SW480 (cell line): ENCODE data around the gene OGDHL.
"Not testable (repeated sequence)": the region's sequence is repeated elsewhere in the genome, so short reads cannot be mapped to it uniquely, and the experiment has no call there.

Experiments
- DNase-seq: peaks from one replicate; pipeline ENCODE4 v3.0.0-alpha.2; 2016; ENCODE audit warnings: low spot score

OGDHL gene

DNA sequence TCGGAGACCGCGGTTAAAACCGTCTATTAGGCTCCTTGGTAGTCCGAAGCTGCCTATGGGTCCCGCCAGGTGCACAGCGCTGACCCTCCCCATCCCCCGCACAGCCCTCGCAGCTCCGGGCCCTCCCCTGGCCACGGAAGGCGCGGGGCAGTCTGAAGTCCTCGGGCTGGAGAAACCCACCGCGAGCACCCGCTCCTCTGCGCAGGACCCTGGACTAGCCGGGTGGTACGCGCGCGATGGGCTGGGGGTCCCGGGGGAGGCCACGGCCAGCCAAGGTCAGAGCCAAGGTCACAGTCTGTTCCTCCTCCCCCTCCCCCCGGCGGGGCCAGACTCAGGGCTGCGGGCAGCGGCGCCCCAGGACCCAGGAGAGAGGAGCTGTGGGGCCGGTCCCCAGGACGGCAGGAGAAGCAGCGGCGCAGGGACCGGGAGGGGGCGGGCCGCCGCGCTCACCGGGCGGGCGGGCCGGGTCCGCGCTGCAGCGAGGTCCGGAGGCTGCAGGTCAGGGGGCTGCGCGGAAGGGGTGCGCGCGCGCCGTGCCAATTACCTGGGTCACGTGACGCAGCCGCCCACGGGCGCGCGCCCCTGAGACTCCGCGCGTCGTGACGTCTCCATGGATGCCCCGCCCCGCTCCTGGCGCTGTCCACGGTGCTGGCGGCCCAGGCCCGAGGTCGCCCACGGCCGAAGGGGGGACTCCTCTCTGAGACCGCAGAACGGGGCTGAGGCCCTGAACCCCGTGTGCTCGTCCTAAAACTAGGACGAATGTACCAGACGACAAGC lies at the start of gene OGDHL:
Gene OGDHL, minus strand, starts transcription at position 535 of the 777 bp plus-strand sequence. CDS start 3,731 bp downstream, outside the sequence.
- peak; percentile 47 for DNase-seq

GRCh38 chr10:49803988-49804387 lies 41.9 kb upstream of the OGDHL start:
- DNase-seq = no peak

GRCh38 chr10:49798275-49798674 lies 36.2 kb upstream of the OGDHL start:
- DNase-seq = no peak

DNA sequence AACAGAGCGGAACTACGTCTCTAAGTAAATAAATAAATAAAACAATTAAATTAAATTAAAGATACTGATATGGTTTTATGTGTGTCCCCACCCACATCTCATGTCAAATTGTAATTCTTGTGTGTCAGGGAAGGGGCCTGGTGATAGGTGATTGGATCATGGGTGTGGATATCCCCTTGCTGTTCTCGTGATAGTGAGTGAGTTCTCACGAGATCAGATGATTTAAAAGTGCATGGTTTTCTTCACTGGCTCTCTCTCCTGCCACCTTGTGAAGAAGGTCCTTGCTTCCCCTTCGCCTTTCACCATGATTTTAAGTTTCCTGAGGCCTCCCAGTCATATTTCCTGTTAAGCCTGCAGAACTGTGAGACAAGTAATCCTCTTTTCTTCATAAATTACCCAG lies 29.0 kb upstream of the OGDHL start:
- no peak for DNase-seq

DNA sequence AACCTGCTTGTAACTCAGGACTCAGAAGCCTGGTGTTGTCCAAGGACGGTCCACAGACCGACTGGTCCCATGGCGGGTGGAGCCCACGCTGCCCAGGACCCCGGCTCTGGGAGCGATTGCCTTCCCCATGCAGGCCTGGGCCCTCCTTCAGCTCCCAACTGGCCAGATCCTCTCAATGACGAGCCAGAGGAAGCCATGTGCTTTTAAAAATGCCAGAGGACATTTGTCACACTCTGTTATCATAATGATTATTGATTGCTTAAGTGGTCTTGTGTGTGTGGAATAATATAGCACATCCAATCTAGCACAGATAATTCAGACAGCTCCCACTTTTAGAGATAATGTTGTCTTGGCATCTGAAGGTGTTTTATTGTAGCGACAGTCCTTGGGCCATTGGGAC lies 22.6 kb upstream of the OGDHL start:
- no peak for DNase-seq

DNA sequence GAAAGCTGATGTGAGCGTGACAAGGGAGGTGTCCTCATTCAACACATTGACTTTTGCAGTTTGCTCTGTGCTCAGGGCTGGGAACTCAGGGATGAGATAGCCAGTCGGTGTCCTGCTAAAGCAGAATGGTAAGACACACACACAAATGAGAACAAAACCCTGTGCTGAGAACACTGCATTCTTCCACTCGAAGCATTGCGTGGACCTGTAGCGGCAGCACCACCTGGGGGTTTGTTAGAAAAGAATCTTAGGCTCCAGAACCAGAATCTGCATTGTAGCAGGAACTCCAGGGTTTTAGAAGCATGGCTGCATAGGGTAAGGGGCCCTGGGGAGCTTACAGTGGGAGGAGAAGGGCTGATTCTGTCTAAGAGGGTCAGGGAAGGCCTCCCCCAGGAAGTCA lies 21.5 kb upstream of the OGDHL start:
- DNase-seq = peak; percentile 8

DNA sequence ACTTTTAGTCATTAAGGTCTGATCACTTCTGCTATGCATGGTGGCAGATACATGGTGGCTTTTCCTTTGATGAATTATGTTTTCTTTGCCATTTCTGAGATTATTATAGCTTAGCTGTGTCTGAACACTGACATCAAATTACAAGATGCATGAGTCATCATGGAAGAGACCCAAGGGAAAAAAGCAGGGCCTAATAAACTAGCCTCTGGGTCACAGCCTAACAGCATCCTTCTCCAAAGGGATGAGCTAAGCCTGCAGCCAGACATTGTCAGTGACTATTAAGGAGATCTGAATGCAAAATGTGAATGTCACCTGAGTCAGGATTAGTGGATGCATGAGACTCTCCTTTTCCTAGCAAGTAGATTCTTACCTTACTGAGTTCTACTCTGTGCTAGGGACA lies 19.1 kb upstream of the OGDHL start:
- no peak for DNase-seq

- DNase-seq = no peak
These were observed 16.1 kb upstream of the OGDHL start for GRCh38 chr10:49778197-49778596.

DNA sequence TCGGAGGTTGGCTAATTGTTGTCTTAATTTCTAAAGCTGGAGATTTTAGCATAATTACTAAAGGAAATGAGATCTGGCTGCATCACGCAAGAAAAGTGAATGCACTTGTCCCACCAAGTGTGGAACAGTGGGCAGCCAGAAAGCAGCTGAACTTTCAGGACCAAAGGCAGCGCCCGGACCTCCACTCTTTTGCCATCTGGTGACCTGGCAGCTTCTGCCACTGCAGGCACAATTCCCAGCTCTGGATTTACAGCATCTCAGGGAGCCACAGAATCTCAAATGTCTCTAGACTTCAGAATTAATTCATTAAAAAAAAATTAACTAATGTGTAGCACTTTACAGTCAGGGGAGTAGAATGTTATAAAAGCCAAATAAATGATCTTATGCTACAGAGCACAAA lies 14.7 kb upstream of the OGDHL start:
- no peak for DNase-seq

DNA sequence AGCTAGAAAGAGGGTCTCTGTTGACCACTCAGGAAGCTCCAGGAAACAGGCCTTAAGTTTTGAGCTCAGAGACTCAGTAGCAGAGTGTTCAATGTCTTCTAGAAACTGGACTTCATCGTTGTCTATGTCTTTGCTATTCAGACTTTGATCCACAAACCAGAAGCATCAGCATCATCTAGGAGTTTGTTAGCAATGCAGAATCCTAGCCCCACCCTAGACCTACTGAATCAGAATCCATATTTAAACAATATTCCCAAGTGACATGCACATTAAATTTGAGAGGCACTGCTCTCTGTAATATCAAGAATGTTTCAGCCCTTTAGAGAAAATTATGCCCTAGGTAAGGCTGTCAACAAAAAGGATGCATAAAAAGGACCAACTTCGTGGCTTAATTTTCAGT lies 12.9 kb upstream of the OGDHL start:
- no peak for DNase-seq

- DNase-seq = not testable (repeated sequence)
These were observed 10.8 kb upstream of the OGDHL start for GRCh38 chr10:49772944-49773343.

GRCh38 chr10:49771046-49771445 lies 8.9 kb upstream of the OGDHL start:
- DNase-seq = not testable (repeated sequence)

GRCh38 chr10:49769692-49770091 lies 7.6 kb upstream of the OGDHL start:
- no peak for DNase-seq

- DNase-seq = no peak
These were observed 6.6 kb upstream of the OGDHL start for GRCh38 chr10:49768731-49769130.

DNA sequence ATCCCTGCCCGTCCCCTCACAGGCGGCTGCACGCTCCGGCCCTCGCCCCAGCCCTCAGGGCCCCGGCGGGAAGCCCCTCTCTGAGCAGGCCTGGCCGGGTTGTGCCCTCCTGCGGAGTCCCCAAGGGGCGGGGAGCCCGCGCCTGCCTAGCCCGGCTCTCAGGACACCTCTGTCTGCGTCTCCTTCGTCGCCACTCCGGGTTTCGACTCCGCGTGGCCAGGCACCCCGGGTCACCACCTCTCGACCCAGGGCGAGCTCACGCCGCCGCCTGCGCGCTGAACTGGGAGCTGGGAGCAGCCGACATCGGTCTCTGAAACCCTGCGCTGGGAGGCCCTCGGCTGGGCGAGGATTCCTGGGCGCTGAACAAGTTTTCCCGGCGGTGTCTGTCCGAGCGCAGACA lies 6.2 kb upstream of the OGDHL start:
- DNase-seq = no peak

- DNase-seq = no peak
These were observed 5.6 kb upstream of the OGDHL start for GRCh38 chr10:49767752-49768151.

- DNase-seq = no peak
These were observed 4.4 kb upstream of the OGDHL start for GRCh38 chr10:49766484-49766883.

DNA sequence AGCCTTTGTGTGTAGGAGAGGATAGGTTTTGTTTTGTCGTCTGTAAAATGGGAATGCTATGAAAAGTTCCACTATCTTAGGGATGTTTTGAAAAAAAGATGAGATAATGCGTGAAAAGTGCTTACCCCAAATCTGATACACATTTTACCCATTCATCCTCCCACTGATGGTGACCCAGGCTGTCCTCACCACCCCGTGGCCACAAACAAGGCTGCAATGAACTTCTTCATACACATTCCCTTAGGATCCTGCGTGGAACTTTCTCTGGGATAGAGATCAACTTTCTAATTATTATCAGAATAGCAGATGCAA lies 399 bp upstream of the OGDHL start:
- DNase-seq = no peak

- no peak for DNase-seq
These were observed 828 bp downstream of the OGDHL start for GRCh38 chr10:49761201-49761788.

DNA sequence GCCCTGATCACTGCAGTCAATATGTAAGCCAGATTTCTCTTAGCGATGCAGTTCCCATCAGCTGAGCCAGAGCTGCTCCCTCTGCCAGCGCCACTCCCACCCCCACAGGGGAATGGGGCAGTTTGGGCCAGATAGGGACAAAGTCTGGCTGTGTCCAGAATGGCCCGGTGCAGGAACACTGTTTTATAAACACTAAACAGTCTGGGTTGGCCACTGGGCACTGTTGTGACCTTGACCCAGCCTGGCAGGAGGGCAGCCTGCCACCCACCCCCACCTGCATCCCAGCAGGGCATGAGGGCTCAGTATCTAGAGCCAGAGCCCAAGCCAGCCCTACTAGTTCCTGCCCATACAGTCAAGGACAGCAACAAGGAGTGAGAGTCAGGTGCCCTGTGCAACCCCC lies 1.3 kb downstream of the OGDHL start:
- no peak for DNase-seq

DNA sequence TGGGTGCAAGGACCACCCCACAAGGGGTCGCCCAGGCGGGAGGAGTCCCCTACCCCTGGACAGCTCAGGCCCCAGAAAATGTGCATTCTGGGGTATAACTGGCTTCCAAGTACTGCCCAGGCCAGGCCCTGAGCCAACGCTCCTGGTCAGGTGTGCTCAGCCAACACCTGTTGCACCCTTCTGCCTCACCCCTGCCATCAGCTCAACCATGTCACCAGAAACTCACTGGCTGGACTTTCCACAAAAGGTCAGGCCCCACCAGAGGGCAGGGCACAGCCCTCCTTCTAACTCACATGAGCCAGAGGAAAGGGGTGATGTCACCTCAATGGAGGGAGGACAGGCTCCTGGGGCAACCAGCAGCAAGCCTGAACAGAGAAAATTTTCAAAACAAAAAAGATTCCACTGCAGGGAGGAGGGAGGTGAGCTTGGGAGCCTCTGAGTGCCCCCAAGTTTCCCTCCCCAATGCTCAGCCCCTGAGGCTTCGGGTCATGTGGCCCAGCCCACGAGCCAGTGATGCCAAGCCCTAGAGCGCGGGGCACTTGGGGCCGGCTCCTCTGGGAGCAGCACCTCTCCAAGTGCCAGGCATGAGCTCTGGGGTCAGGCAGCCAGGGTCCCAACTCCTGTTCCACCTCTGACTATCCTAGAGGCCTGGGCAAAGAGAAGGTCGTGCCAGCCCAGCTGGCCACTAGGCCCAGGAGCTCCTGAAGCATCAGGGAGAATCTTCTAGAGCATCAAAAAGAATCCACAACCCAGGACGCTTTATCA lies 2.2 kb downstream of the OGDHL start:
- no peak for DNase-seq

DNA sequence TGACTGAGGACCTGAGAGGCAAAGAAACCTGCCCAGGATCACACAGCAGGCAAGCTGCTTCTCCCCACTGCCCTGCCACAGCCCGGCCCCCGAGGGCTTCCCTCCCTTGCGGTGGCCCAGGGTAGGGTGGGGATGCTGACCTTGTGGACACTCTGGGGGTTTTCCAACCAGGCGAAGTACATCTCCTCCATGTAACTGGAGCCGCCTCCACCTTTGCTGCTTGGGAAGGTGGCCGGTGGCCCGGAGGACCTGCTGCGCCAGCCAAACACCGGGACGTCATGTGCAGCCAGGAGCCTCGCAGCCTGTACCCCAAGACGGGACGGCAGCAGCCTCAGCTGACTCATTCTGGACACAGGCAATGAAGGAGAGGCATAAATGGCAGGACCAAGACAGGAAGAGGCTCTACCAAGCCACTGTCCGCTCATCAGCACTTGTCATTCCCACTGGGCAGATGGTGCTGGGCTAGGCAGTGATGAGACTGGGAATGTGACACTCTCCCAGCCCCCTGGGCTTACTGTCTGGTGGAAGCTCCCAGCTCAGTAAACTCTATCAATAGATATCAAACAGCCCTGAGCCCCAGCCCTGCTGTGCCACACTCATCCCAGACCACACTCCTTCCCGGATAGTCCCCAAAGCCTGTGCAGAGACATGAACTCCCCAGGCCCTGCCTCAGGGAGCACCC lies 3.7 kb downstream of the OGDHL start:
- no peak for DNase-seq

DNA sequence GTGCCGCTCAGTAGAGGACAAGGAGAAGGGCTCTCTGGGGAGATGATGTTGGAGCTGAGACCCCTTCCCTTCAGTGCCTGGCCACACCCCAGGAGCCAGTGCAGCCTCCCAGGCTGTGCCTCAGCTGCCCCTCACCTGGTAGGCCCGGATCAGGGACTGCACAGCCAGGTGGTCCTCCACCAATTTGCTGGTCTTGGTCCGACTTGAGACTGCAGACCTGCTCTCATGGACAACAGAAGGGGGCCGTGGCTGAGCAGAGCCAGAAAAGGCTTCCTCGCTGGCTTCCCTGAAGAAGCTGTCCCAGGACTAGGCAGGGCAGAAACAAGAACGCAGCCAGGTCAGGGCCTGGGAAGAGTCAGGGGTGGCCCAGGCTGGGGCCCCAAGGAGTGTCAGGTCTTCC lies 5.5 kb downstream of the OGDHL start:
- no peak for DNase-seq
